Nephron progenitor cell (in vitro differentiated cells): ENCODE data around the gene SND1.

ENCODE experiments used
- DNase-seq: peaks from one replicate; pipeline ENCODE4 v3.0.0; 2021
- H3K27ac Mint-ChIP-seq: 2 replicates; pipeline ENCODE4 v1.8.0; 2021; ENCODE audit warnings: mild to moderate bottlenecking, moderate library complexity, mixed read lengths
- H3K27me3 Mint-ChIP-seq: 2 replicates; pipeline ENCODE4 v1.8.0; 2021; ENCODE audit warnings: mild to moderate bottlenecking, low read depth, mixed read lengths; ENCODE audit not compliant: poor library complexity
- H3K36me3 Mint-ChIP-seq: 2 replicates; pipeline ENCODE4 v1.8.0; 2021; ENCODE audit warnings: low read depth, mixed read lengths
- H3K4me1 Mint-ChIP-seq: 2 replicates; pipeline ENCODE4 v1.8.0; 2021; ENCODE audit warnings: mixed read lengths
- H3K4me3 Mint-ChIP-seq: 2 replicates; pipeline ENCODE4 v1.8.0; 2021; ENCODE audit warnings: mild to moderate bottlenecking, moderate library complexity, mixed read lengths
- H3K9me3 Mint-ChIP-seq: 2 replicates; pipeline ENCODE4 v1.8.0; 2021; ENCODE audit warnings: mild to moderate bottlenecking, moderate library complexity, mixed read lengths
- TF ChIP-seq, protein P1 (sequence below): fragments of 200-600 bp; sonication (generic); IDR thresholded peaks from 2 replicates; pipeline ENCODE4 v1.5.0; 2021; ENCODE audit warnings: antibody characterized with exemption

SND1 gene

GRCh38 chr7:127953423-127954356 is 301.7 kb downstream of the SND1 start:
- TF ChIP-seq, protein P1, sequence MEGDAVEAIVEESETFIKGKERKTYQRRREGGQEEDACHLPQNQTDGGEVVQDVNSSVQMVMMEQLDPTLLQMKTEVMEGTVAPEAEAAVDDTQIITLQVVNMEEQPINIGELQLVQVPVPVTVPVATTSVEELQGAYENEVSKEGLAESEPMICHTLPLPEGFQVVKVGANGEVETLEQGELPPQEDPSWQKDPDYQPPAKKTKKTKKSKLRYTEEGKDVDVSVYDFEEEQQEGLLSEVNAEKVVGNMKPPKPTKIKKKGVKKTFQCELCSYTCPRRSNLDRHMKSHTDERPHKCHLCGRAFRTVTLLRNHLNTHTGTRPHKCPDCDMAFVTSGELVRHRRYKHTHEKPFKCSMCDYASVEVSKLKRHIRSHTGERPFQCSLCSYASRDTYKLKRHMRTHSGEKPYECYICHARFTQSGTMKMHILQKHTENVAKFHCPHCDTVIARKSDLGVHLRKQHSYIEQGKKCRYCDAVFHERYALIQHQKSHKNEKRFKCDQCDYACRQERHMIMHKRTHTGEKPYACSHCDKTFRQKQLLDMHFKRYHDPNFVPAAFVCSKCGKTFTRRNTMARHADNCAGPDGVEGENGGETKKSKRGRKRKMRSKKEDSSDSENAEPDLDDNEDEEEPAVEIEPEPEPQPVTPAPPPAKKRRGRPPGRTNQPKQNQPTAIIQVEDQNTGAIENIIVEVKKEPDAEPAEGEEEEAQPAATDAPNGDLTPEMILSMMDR: no peak
- DNase-seq: no peak
- Mint-ChIP-seq H3K27me3 (peaks cover 4% of the 10 kb centered on the region), H3K36me3 (no peaks in the 10 kb centered on the region), H3K27ac (no peak overlapping the region), H3K4me1 (peaks cover 21% of the 10 kb centered on the region), H3K4me3 (no peak overlapping the region), H3K9me3 (no peaks in the 10 kb centered on the region)

- DNase-seq: no peak
- Mint-ChIP-seq H3K9me3 (no peaks in the 10 kb centered on the region), H3K4me1 (peaks cover 16% of the 10 kb centered on the region), H3K4me3 (no peak overlapping the region), H3K27me3 (peaks cover 6% of the 10 kb centered on the region), H3K27ac (no peak overlapping the region), H3K36me3 (peaks cover under 1% of the 10 kb centered on the region)
- TF ChIP-seq, protein P1: no peak
Measured at GRCh38 chr7:127954357-127954748, 302.4 kb downstream of the SND1 start.

DNA sequence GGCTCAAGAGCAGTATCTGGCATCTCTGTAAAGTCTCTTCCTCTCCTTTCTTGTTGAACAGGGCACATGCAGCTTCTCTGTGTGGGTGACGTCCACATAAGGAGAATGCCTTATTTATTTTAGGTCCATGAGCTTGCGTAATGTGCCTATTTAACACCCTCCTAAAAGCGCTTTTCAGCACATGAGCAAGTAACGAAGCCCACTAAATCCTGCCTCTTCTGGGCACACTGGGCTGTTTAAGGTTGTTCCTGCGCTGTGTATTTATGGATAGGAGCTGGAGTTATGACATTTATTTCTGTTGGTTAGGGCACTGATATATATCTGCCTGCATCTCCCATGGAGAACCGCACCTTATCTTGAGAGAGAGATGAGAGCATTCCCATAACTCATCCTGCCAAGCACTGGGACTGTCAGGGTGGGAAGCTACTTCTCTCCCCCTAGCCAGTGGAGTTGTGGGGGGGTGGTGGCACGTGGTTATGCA is 303.1 kb downstream of the SND1 start:
- Mint-ChIP-seq H3K36me3 (peaks cover 7% of the 10 kb centered on the region), H3K9me3 (no peaks in the 10 kb centered on the region), H3K4me3 (no peak overlapping the region), H3K27me3 (peaks cover 7% of the 10 kb centered on the region), H3K27ac (no peak overlapping the region), H3K4me1 (peaks cover 11% of the 10 kb centered on the region)
- TF ChIP-seq, protein P1: no peak
- DNase-seq: no peak

GRCh38 chr7:127957886-127958285 is 305.9 kb downstream of the SND1 start:
- H3K27me3 Mint-ChIP-seq: peaks cover 7% of the 10 kb centered on the region
- H3K4me1 Mint-ChIP-seq: no peaks in the 10 kb centered on the region
- DNase-seq: no peak
- TF ChIP-seq, protein P1: no peak
- peaks cover 2% of the 10 kb centered on the region for H3K9me3 Mint-ChIP-seq
- H3K27ac Mint-ChIP-seq: no peak overlapping the region
- H3K4me3 Mint-ChIP-seq: no peak overlapping the region
- peaks cover 25% of the 10 kb centered on the region for H3K36me3 Mint-ChIP-seq

DNA sequence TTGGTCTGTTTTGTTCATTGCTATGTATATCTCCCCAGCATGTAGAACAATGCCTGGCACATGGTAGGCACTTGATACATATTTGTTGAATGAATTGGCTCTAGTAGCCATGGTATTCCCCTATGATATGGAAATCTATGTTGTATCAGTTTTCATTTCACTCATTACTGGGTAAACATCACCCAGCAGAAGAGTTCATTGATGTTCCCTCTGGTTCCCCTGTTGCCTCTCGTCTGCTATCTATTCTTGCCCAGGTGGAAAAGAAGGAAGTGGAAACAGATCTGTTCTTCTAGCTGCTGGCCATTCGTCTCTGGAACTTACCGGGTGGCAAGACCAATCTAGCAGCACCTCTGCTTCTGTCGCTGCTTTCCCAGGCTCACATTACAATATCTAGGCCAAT is 307.8 kb downstream of the SND1 start:
- DNase-seq: no peak
- Mint-ChIP-seq H3K4me3 (no peak overlapping the region), H3K4me1 (no peaks in the 10 kb centered on the region), H3K27me3 (peaks cover 4% of the 10 kb centered on the region), H3K36me3 (peaks cover 28% of the 10 kb centered on the region), H3K27ac (peak overlapping the region; percentile 12), H3K9me3 (peaks cover 5% of the 10 kb centered on the region)
- TF ChIP-seq, protein P1: no peak
